ENCODE data around the gene LINS1.
"Not testable (repeated sequence)": the region's sequence is repeated elsewhere in the genome, so short reads cannot be mapped to it uniquely, and the experiment has no call there.

The LINS1 gene

DNA sequence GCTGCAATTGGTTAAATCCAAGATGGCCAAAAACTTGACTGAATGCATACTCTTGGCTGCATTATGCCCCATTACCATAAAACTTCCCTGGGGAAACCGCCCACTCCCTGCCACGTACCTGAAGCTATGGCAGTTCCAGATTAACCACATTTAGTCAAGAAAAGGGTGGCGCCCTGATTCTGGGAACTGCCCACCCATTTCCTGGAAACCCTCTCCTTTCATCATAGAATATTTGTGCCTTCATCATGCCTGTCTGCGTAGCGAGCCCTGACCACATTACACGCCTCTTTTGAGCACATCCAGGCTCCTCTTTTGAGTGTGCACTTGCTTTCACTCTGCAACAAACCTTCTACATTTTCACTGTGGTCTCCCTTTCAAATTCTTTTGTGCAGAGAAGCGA lies 5.2 kb downstream of the LINS1 start:
- ChIA-PET CTCF (no interaction called here), POLR2A (no interaction called here)
- TF ChIP-seq ARNT (IDR thresholded peaks at IDR 0.05) (no peak), SP1 (IDR thresholded peaks at IDR 0.05) (no peak), LEF1 (IDR thresholded peaks at IDR 0.05; ENCODE audit: borderline replicate concordance) (no peak)
- DNase-seq (ENCODE audit: extremely low spot score), result no peak

DNA sequence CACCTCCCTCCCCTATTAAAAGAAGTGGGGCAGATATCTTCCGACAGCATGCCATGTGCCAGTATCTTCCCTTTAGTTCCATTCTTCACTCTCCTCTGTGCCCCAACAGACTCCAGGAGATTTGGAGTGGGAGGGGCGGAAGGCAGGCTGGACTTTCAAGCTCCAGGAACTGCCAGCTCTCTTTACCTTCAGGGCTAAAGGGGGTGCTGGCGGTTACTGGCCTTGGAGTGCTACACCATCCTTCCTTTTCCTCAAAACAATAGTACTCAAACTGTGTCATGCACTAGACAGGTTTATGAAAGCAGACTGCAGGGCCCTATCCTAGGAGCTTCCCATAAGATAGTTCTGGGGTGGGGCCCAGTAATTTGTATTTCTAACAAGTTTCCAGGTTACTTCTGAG lies 6.0 kb downstream of the LINS1 start:
- no peak for DNase-seq (ENCODE audit: extremely low spot score)
- POLR2A ChIA-PET, result no interaction called here
- TF ChIP-seq SP1 (IDR thresholded peaks at IDR 0.05), result no peak
- TF ChIP-seq ARNT (IDR thresholded peaks at IDR 0.05), result no peak
- no peak for TF ChIP-seq L3MBTL2 (conservative IDR thresholded peaks at IDR 0.05)
- CTCF ChIA-PET, result no interaction called here

DNA sequence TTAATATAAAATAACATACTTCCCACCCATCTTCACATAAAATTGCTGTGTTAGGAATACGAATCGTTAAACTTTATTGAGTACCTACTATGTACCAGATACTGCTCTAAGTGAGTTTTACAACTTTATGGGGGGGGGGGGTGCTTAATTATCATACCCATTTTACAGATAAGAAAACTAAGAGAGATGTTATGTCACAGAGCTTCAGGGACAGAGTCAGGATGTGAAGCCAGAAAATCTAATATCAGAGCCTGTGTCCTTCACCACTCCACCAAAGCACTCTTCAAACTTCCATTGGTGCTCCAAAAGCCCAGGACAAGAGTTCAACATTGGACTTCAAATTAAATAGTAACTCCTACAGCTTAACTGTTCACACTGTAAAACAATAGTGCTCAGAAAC lies 8.6 kb downstream of the LINS1 start:
- TF ChIP-seq TARDBP (IDR thresholded peaks at IDR 0.05) (no peak), ELF4 (IDR thresholded peaks at IDR 0.05) (no peak), FOXK2 (IDR thresholded peaks at IDR 0.05) (no peak), CTBP1 (IDR thresholded peaks at IDR 0.05; ENCODE audit: borderline replicate concordance) (no peak)
- DNase-seq (ENCODE audit: extremely low spot score), result no peak
- CTCF ChIA-PET, result no interaction called here
- POLR2A ChIA-PET, result interaction anchor here (1.4 kb wide), 1 partner anchor 9 kb away, joined by 5 read pairs; the partner anchor contains the start of genes ASB7 and LINS1

DNA sequence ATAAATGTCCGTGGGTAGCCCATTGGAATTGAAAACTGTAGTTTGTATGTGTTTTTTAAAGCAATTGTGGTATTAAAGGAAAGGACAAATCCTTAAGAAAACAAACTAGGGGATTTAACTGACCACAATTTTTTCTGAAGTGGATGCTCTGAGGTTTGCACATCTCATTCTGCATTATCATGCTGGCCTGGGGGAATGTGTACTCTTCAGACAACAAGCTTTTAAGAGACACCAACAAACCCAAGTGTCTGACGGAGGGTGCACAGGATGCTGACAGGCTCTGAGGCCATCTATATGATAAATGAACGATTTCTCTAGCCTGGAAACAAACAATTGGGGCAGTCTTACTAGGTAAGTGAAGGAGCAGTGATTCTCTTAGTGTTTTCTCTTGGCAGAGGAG lies 9.1 kb downstream of the LINS1 start:
- TF ChIP-seq FOXM1 (IDR thresholded peaks at IDR 0.05; ENCODE audit: borderline replicate concordance) (no peak), HDGF (IDR thresholded peaks at IDR 0.05; ENCODE audit: borderline replicate concordance) (no peak), LEF1 (IDR thresholded peaks at IDR 0.05; ENCODE audit: borderline replicate concordance) (no peak), TARDBP (IDR thresholded peaks at IDR 0.05) (no peak), NFRKB (IDR thresholded peaks at IDR 0.05) (no peak), ELF4 (IDR thresholded peaks at IDR 0.05) (no peak), FOXA1 (IDR thresholded peaks at IDR 0.05) (no peak), ZNF384 (IDR thresholded peaks at IDR 0.05) (no peak), ARNT (IDR thresholded peaks at IDR 0.05) (no peak), CTBP1 (IDR thresholded peaks at IDR 0.05; ENCODE audit: borderline replicate concordance) (no peak), FOXK2 (IDR thresholded peaks at IDR 0.05) (no peak), BHLHE40 (IDR thresholded peaks at IDR 0.05; ENCODE audit: borderline replicate concordance) (no peak), SP1 (IDR thresholded peaks at IDR 0.05) (no peak), SUZ12 (IDR thresholded peaks at IDR 0.05) (no peak), L3MBTL2 (conservative IDR thresholded peaks at IDR 0.05) (no peak)
- TF ChIP-seq, protein P1, sequence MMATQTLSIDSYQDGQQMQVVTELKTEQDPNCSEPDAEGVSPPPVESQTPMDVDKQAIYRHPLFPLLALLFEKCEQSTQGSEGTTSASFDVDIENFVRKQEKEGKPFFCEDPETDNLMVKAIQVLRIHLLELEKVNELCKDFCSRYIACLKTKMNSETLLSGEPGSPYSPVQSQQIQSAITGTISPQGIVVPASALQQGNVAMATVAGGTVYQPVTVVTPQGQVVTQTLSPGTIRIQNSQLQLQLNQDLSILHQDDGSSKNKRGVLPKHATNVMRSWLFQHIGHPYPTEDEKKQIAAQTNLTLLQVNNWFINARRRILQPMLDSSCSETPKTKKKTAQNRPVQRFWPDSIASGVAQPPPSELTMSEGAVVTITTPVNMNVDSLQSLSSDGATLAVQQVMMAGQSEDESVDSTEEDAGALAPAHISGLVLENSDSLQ (IDR thresholded peaks at IDR 0.05), result no peak
- ChIA-PET CTCF (no interaction called here), POLR2A (interaction anchor here (1.4 kb wide), 1 partner anchor 9 kb away, joined by 5 read pairs; the partner anchor contains the start of genes ASB7 and LINS1)
- no peak for DNase-seq (ENCODE audit: extremely low spot score)

DNA sequence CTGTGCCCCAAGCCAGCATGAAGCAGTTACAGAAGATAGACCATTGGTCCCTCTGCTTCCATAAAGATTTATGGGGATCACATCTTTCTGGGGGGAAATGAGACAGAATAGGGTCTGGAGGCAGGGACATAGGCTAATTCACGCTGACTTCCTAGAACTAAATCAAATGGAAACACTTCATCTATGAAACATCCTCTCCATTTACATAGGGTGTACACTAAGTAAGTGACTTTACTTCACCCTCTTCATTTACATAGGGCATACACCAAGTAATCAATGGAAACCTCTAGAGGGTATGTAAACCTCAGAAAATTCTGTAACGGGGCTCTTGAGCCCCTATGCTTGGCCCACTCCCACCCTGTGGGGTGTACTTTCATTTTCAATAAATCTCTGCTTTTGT lies 10.1 kb downstream of the LINS1 start:
- CTCF ChIA-PET, result no interaction called here
- DNase-seq (ENCODE audit: extremely low spot score), result no peak
- POLR2A ChIA-PET, result no interaction called here
- no peak for TF ChIP-seq HDGF (IDR thresholded peaks at IDR 0.05; ENCODE audit: borderline replicate concordance)
- TF ChIP-seq TARDBP (IDR thresholded peaks at IDR 0.05), result no peak
- TF ChIP-seq L3MBTL2 (conservative IDR thresholded peaks at IDR 0.05), result no peak
- TF ChIP-seq FOXA1 (IDR thresholded peaks at IDR 0.05), result no peak
- no peak for TF ChIP-seq ZNF384 (IDR thresholded peaks at IDR 0.05)
- TF ChIP-seq, protein P1 (IDR thresholded peaks at IDR 0.05), result no peak

DNA sequence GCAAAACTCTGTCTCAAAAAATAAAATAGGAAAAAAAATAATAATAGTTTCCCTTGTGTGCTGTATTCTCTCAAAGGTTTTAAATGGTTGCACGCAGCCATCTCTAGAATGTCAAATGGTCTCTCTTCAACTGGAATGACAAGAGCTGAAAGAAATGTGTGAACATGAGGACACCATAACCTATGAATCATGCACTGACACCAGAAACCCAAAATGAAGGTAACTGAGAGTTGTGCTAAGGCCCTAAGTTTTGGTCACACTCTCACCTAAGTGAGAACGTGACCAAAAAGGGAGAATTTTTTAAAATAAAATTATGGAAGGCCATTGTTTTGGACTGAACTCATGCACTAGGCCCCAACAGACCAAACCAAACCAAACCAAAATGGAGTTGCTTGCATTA lies 10.8 kb downstream of the LINS1 start:
- CTCF ChIA-PET; DNase-seq (ENCODE audit: extremely low spot score); POLR2A ChIA-PET: not testable (repeated sequence)

DNA sequence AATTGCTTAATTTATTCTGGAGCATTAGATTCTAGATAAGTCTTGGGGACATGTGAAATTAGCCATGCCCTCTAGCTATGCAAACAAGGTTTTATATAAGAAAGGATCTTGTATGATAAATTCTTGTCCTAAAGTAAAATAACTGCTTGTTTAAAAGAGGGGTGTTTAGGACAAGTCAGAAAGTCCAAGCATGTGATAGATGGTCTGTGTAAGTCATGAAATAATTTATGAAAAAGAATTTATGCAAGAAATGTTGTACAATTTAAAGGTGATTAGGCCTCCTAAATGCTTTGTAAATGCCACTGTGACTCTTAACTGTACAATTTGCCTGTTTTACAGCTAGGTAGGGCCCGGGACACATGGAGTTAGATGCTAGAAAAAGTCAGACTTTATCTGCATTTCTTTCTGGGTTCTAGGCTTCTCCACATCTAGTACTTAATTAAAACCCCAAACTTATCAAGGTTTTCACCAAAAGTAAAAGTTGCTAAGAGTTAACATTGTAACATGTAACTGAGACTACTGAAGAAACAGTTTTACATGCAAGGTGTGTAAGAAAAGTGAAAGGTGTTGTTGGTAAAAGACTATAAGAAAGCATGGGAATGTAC lies 13.2 kb downstream of the LINS1 start:
- CTCF ChIA-PET, result no interaction called here
- no peak for DNase-seq (ENCODE audit: extremely low spot score)
- POLR2A ChIA-PET, result interaction anchor here (0.8 kb wide), 1 partner anchor 13 kb away, joined by 3 read pairs; the partner anchor contains the start of genes ASB7 and LINS1
- TF ChIP-seq ZNF384 (IDR thresholded peaks at IDR 0.05), result no peak
- no peak for TF ChIP-seq HDGF (IDR thresholded peaks at IDR 0.05; ENCODE audit: borderline replicate concordance)
- no peak for TF ChIP-seq SUZ12 (IDR thresholded peaks at IDR 0.05)
- TF ChIP-seq TARDBP (IDR thresholded peaks at IDR 0.05), result no peak
- TF ChIP-seq FOXM1 (IDR thresholded peaks at IDR 0.05; ENCODE audit: borderline replicate concordance), result no peak
- TF ChIP-seq LEF1 (IDR thresholded peaks at IDR 0.05; ENCODE audit: borderline replicate concordance), result no peak
- TF ChIP-seq, protein P1 (IDR thresholded peaks at IDR 0.05), result no peak
- TF ChIP-seq FOXA1 (IDR thresholded peaks at IDR 0.05), result no peak
- TF ChIP-seq SP1 (IDR thresholded peaks at IDR 0.05), result no peak

DNA sequence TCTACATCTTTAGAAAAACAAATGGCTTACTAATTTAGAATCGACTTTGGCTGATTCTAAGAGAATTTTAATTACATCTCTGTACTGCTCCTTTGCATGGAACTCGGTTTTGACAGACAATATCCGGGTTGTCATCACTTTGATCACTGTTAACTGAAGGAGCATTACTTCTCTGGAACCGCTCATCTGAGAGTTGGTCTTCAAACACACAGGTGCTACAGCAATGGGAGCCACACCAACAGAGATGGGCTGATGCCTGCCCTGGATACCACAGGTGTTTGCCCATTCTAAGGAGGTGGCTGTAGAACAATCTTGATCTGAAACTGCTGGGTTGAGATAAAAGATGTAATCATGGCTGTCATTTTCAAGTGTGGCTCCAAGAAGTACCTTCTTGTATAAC lies 21.6 kb downstream of the LINS1 start:
- ChIA-PET POLR2A (no interaction called here), CTCF (no interaction called here)
- TF ChIP-seq FOXK2 (IDR thresholded peaks at IDR 0.05) (no peak), TARDBP (IDR thresholded peaks at IDR 0.05) (no peak), BHLHE40 (IDR thresholded peaks at IDR 0.05; ENCODE audit: borderline replicate concordance) (no peak), NFRKB (IDR thresholded peaks at IDR 0.05) (no peak), ZNF384 (IDR thresholded peaks at IDR 0.05) (no peak), SP1 (IDR thresholded peaks at IDR 0.05) (no peak), L3MBTL2 (conservative IDR thresholded peaks at IDR 0.05) (no peak), FOXM1 (IDR thresholded peaks at IDR 0.05; ENCODE audit: borderline replicate concordance) (no peak)
- no peak for DNase-seq (ENCODE audit: extremely low spot score)
